Natural killer cell treated with Interleukin-12 subunit alpha and Interleukin-12 subunit beta and Interleukin-15 and Interleukin-18, amount 100 ng/mL, for 72 hours (primary cell): Measurements from ENCODE around the gene ZNF444. TPM values are rescaled to one million over a fixed set of nuclear protein-coding genes. Genes with fewer than 3 reads are reported as not detected.
"Not testable (repeated sequence)": the region's sequence is repeated elsewhere in the genome, so short reads cannot be mapped to it uniquely, and the experiment has no call there.

Experiments used
- ATAC-seq, 2 donors: fragments of 150-1000 bp; cut with Tn5 transposase in 1 of 2; sonication (Bioruptor Pico), chemical (Tn5 transposase) in 1 of 2; 2 replicates each; pipeline ENCODE4 v1.10.0; 2021
- DNase-seq: peaks from one replicate; pipeline ENCODE4 v3.0.0; 2022; ENCODE audit warnings: low spot score
- H3K27ac Mint-ChIP-seq, 2 donors: 1 replicate in 1 of 2; 2 replicates in 1 of 2; pipeline ENCODE4 v1.8.0; 2022; ENCODE audit warnings: mixed read lengths in 2 of 2, mild to moderate bottlenecking in 1 of 2, moderate library complexity in 1 of 2
- H3K27me3 Mint-ChIP-seq, 2 donors: 1 replicate in 1 of 2; 2 replicates in 1 of 2; pipeline ENCODE4 v1.8.0; 2022; ENCODE audit warnings: mixed read lengths in 2 of 2
- H3K36me3 Mint-ChIP-seq: one replicate; pipeline ENCODE4 v1.8.0; 2022; ENCODE audit warnings: mixed read lengths
- H3K4me1 Mint-ChIP-seq, 2 donors: 1 replicate in 1 of 2; 2 replicates in 1 of 2; pipeline ENCODE4 v1.8.0; 2022; ENCODE audit warnings: low read depth in 2 of 2, mixed read lengths in 2 of 2, mild to moderate bottlenecking in 1 of 2
- H3K4me3 Mint-ChIP-seq: one replicate; pipeline ENCODE4 v1.8.0; 2022; ENCODE audit warnings: mixed read lengths
- H3K9me3 Mint-ChIP-seq: 2 replicates; pipeline ENCODE4 v1.8.0; 2022; ENCODE audit warnings: mixed read lengths
- total RNA-seq, 2 donors: library from RNA; stranded (reverse); gene quantifications; one replicate each; pipeline ENCODE4 v1.2.3, GENCODE V29; 2022

Gene ZNF444
- total RNA-seq, result 10 to 100 TPM; 23.2 to 50.6 TPM

DNA sequence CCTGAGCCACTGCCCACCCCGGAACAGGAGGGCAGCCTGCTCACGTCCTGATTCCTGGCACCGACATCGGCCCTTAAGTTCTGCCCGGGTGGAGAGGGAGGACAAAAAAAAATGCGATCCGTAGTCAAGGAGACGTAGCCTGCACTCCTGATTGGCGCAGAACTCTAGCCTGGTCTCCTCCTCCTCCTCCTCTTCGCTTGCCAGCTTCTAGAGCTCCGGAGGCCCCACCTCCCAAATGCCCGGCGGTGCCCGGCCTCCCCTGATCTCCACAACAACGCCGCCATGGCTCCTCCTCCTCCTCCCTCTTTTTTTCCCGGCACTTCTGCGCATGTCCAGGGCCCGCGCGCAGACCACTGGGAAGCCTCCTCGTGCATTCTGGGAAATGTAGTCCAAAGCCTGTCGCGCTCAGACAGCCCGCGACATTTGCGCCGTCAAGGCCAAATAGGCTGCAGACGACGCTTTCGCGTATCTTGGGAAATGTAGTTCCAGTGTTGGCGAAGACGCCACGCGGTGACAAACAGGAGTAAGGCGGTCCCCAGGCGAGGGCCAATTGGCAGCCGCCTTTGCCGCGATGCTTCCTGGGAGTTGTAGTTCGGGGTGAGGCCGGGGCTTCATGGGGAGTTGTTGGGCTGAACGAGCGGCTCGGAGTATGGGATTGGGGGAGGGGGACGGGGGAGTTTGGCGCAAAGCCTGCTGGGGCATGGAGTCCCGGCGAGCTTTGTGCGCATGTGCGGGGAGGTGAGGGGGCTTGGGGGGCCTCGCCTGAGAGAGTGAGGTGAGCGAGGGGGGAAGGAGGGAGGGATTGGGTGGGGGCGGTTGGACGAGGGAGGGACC, at the start of gene ZNF444:
ZNF444 (plus strand) TSS at position 705 of the 834 bp plus-strand sequence. CDS start 5,625 bp downstream, outside the sequence.
- no peaks in the 10 kb centered on the region for H3K9me3 Mint-ChIP-seq
- peaks cover 28 to 41% of the 10 kb centered on the region in 2 donors for H3K4me1 Mint-ChIP-seq
- H3K4me3 Mint-ChIP-seq, result peak within 1 kb of the TSS; percentile 93
- peak; percentile 99 for DNase-seq
- peak; percentile 96 for ATAC-seq
- H3K27me3 Mint-ChIP-seq, result no peaks in the 10 kb centered on the region
- peak within 1 kb of the TSS; percentile 83 to 90 for H3K27ac Mint-ChIP-seq
- H3K36me3 Mint-ChIP-seq, result no peaks in the 10 kb centered on the region

DNA sequence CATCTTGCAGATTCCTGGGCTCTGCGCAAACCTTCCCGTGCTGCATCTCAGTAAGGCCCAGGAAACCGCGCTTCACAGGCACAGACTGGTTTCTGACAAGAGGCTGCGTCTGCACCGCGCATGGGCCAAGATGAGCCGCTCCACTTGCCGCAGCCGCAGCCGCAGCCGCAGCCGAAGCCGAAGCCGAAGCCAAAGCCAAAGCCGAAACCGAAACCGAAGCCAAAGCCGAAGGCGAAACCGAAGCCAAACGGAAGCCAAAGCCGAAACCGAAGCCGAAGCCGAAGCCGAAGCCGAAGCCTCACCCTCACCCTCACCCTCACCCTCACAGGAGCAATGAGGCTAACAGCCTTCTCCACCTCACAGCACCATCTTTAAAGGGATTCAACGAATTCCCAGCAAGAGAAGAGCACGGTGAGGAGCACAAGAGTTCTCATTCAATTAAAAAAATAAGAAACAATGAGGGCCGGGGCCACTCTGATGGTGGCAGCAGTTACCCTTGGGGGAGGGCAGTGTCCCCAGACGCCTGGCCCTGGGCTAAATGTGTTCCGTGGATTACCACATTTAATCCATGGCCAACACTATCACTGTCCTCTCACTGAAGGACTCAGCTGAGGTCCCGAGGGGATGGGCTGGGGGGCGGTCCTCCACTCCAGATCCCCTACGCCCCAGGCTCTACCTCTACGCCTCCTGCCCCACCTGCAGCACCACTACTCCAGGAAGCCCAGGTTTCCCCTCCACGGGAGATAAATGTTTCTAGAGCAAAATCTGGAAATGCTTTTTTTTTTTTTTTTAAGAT, 49.1 kb upstream of the ZNF444 start:
- H3K4me1 Mint-ChIP-seq, result peaks cover 13 to 25% of the 10 kb centered on the region in 2 donors
- H3K27ac Mint-ChIP-seq, result no peak overlapping the region
- no peak for DNase-seq
- ATAC-seq, result no peak
- no peaks in the 10 kb centered on the region for H3K36me3 Mint-ChIP-seq
- H3K9me3 Mint-ChIP-seq, result no peaks in the 10 kb centered on the region
- no peak overlapping the region for H3K4me3 Mint-ChIP-seq
- no peaks in the 10 kb centered on the region for H3K27me3 Mint-ChIP-seq

DNA sequence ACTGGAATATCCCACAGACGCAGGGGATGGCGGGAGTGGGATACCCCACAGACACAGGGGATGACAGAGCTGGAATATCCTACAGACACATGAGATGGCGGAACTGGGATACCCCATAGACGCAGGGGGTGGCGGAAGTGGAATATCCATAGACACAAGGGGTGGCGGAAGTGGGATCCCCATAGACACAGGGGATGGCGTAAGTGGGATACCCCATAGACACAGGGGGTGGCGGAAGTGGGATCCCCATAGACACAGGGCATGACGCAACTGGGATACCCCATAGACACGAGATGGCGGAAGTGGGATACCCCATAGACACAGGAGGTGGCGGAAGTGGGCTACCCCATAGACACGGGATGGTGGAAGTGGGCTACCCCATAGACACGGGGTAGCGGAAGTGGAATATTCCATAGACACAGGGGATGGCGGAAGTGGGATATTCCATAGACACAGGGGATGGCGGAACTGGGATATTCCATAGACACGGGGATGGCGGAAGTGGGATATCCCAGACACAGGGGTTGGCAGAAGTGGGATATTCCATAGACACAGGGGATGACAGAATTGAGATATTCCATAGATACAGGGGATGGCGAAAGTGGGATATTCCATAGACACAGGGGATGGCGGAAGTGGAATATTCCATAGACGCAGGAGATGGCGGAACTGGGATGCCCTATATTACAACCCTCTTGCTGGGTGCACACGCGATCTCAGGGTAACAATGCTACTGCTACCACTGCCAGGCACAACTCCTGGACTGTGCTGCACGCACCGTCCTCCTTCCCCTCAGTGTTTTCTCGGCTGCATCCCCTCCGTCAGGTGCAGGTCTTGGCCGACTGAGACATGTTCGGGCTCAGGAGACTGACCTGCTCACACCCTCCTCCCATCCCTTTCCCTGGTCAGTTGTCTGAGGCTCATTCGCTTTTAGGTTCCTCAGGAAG, 48.1 kb upstream of the ZNF444 start:
- Mint-ChIP-seq H3K9me3 (no peaks in the 10 kb centered on the region), H3K4me1 (peaks cover 13 to 25% of the 10 kb centered on the region in 2 donors), H3K27me3 (no peaks in the 10 kb centered on the region), H3K27ac (no peak overlapping the region), H3K36me3 (no peaks in the 10 kb centered on the region), H3K4me3 (no peak overlapping the region)
- no peak for ATAC-seq
- DNase-seq, result no peak

DNA sequence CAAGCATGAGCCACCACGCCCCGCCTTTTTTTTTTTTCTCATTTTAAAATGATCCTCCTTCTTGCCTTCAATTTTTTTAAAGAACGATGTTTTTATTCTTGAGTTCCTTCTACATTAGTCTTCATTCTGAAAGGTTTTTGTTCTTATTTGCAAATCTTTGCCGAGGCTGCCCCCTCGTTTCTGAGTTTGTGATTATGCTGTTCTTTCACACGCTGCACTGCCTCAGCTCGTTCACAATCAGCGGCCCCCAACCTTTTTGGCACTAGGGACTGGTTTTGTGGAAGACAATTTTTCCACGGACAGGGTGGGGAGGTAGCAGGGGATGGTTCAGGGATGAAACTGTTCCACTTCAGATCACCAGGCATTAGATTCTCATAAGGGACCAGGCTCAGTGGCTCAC, 46.6 kb upstream of the ZNF444 start:
- Mint-ChIP-seq H3K4me3 (no peak overlapping the region), H3K36me3 (no peaks in the 10 kb centered on the region), H3K9me3 (no peaks in the 10 kb centered on the region), H3K27me3 (no peaks in the 10 kb centered on the region), H3K27ac (no peak overlapping the region), H3K4me1 (peaks cover 13 to 25% of the 10 kb centered on the region in 2 donors)
- no peak for DNase-seq
- no peak for ATAC-seq

DNA sequence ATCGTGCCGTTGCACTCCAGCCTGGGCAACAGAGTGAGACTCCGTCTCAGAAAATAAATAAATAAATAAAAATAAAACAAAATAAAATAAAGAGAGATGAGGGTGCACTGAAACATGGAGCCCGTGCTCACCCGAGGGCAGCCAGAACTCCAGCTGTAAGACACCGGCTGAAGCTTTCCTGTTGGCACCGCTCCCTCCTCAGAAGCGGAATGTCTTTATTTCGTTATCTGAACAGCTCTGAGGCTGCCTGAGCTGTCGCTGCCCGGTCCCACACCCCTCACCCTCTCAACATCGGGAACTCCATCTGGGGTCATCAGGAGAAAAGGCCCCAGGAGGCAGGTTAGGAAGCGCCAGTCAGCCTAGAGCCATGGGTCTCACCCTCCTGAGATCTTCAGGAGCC, 44.4 kb upstream of the ZNF444 start:
- no peak overlapping the region for H3K4me3 Mint-ChIP-seq
- DNase-seq (no peak), ATAC-seq (no peak)
- H3K27ac Mint-ChIP-seq, result no peak overlapping the region
- no peaks in the 10 kb centered on the region for H3K27me3 Mint-ChIP-seq
- peaks cover 4% of the 10 kb centered on the region for H3K36me3 Mint-ChIP-seq
- peaks cover 7 to 18% of the 10 kb centered on the region in 2 donors for H3K4me1 Mint-ChIP-seq
- no peaks in the 10 kb centered on the region for H3K9me3 Mint-ChIP-seq

DNA sequence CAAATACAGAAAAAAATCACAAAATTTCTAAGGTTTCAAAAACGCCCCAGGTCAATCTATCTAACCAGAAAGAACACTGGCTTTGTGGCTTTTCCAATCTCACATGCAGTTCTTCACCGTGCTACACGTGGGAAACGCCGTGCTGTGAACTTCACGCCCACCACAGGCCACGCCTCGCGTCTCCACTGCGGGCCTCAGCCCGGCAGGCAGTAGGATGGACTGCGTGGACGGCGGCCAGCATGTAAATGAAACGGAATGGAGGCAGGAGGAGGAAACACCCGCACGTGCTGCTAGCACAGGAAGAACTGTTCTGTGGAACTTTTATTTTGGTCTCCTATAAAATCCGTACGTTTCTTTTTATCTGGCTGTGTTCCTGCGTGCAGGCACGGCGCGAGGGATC, 43.8 kb upstream of the ZNF444 start:
- Mint-ChIP-seq H3K36me3 (peaks cover 4% of the 10 kb centered on the region), H3K4me1 (peaks cover 7 to 20% of the 10 kb centered on the region in 2 donors), H3K27me3 (no peaks in the 10 kb centered on the region), H3K9me3 (no peaks in the 10 kb centered on the region), H3K4me3 (no peak overlapping the region), H3K27ac (no peak overlapping the region)
- no peak for ATAC-seq
- peak; percentile 31 for DNase-seq

DNA sequence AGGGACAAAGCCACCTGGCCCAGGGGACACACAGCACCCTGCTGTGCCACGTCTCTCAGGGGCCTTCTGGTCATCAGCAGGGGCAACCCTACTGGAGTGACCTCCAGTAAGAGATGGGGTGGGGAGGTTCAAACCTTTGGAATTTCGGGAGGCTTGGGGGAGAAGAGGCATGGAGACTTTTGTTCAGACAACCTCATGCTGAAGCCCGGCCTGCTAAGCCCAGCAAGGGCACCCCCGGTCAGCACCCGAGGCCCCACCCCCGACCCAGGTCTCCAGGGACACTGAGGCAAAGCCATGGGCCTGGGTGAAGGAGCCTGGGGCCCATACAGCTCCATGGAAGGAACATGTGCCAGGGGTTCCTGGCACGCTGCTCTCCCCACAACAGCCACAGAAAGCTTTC, 43.3 kb upstream of the ZNF444 start:
- H3K27me3 Mint-ChIP-seq, result no peaks in the 10 kb centered on the region
- peaks cover 4% of the 10 kb centered on the region for H3K36me3 Mint-ChIP-seq
- H3K9me3 Mint-ChIP-seq, result no peaks in the 10 kb centered on the region
- H3K27ac Mint-ChIP-seq, result no peak overlapping the region
- peaks cover 3 to 19% of the 10 kb centered on the region in 2 donors for H3K4me1 Mint-ChIP-seq
- no peak overlapping the region for H3K4me3 Mint-ChIP-seq
- ATAC-seq (no peak), DNase-seq (peak; percentile 51)

DNA sequence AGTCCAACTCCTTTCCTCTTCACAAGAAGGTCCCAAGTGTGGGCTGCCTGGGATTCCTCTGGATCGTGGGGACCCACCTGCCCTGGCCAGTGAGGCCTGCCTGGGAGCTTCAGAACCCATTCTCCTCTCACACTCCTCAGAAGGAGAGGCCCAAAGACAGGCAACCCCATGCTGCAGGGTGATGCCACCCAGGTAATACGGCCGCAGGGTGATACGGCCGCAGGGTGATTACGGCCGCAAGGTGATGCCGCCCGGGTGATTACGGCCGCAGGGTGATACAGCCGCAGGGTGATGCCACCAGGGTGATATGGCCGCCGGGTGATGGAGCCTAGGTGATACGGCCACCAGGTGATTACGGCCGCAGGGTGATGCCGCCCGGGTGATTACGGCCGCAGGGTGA, 42.9 kb upstream of the ZNF444 start:
- H3K9me3 Mint-ChIP-seq, H3K4me3 Mint-ChIP-seq, H3K36me3 Mint-ChIP-seq, H3K27ac Mint-ChIP-seq, ATAC-seq, H3K27me3 Mint-ChIP-seq: not testable (repeated sequence)
- peaks cover 0 to 16% of the 10 kb centered on the region in 2 donors for H3K4me1 Mint-ChIP-seq
- peak; percentile 37 for DNase-seq

DNA sequence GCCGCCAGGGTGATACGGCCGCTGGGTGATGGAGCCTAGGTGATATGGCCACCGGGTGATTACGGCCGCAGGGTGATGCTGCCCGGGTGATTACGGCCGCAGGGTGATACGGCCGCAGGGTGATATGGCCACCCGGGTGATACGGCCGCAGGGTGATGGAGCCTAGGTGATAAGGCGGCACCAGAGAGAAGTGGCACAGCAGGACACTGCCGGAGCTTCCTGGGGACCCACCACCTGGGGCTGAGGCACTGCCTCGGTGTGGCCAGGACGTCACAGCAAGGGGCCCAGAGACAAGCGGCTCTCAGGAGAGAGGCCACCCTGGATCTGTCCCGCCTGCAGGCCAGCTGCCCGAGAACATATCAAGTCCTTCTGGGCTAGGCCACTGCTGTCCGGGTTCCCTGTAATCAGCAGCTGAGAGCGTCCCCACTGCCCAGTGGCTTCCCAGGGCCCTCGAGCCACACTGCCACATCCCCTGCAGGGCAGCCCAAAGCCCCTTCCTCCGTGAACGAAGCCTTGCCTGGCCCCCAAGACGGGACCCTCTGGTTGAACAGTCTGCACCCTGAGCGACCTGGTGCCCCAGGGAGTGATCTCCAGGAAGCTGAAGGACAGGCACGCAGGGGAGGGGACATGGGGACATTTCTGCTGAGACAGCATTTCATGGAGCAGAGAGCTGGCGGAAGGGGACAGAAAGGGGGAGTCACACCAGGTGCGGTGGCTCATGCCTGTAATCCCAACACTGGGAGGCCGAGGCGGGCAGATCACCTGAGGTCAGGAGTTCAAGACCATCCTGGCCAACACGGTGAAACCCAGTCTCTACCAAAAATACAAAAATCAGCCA, 42.1 kb upstream of the ZNF444 start:
- Mint-ChIP-seq H3K4me1 (peaks cover 0 to 11% of the 10 kb centered on the region in 2 donors), H3K36me3 (peaks cover 4% of the 10 kb centered on the region), H3K4me3 (no peak overlapping the region), H3K27ac (peak overlapping the region in 1 of 2 donors; percentile 27), H3K9me3 (no peaks in the 10 kb centered on the region), H3K27me3 (no peaks in the 10 kb centered on the region)
- peak; percentile 53 for DNase-seq
- no peak for ATAC-seq

DNA sequence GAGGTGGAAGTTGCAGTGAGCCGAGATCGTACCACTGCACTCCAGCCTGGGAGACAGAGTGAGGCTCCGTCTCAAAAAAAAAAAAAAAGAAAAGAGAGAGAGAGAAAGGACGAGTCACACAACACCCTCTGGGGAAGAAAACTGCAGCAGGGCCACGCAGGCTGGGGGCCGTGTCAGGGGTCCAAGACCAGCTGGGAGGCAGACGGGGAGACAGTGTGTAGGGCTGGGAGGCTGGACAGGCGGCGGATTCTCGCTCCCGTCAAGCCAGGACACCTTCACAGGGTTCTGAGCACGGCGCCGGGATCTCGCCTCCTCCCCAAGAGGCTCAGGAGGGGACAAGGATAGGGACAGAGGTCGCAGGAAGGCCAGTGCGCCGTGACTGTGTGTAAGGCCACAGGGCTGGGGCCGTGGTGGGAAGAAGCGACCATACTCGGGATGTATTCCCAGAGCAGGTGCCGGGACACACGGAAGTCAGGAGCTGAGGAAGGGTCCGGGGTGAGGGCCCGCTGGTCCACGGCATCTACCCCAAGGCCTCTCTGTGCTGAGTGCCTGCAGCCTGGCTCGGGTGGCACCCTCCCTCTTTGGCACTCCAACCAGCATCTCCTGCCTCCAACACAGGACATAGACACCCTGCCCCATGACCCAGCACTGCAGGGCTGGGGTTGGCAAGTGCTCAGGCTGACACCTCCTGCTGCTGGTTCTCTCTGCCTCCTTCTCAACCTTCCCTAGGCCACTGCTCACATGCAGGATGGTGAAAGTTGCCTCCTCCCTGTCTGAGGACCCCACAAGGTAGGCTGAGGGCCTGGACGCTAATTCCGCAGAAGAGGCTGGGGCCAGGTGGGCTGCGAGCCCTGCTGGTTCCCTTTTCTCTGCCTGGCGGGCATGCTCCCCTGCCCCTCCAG, 41.2 kb upstream of the ZNF444 start:
- ATAC-seq (no peak), DNase-seq (peak; percentile 58)
- H3K27me3 Mint-ChIP-seq, result no peaks in the 10 kb centered on the region
- H3K27ac Mint-ChIP-seq, result peak overlapping the region in 1 of 2 donors; percentile 27
- peaks cover 0 to 12% of the 10 kb centered on the region in 2 donors for H3K4me1 Mint-ChIP-seq
- no peaks in the 10 kb centered on the region for H3K9me3 Mint-ChIP-seq
- peaks cover 4% of the 10 kb centered on the region for H3K36me3 Mint-ChIP-seq
- H3K4me3 Mint-ChIP-seq, result no peak overlapping the region

DNA sequence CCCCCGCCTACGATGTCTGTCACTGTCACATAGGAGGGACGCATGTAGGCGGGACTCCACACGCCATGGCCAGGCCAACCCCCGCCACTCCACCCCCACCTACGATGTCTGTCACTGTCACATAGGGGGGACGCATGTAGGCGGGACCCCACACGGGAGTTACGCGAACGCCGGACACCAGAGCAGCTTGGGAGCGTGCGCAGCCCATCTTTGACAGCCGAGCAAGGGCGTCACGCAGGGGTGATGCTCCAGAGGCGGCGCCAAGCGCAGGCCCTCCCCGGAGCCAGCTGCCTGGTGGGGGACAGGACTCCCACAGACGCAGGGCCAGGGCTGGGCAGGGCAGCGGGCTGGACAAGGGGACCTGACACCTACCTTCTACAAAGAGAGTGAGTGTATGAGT, 40.0 kb upstream of the ZNF444 start:
- ATAC-seq, result no peak

More for the DNA sequence above, 40.0 kb upstream of the ZNF444 start:
- no peak overlapping the region for H3K4me3 Mint-ChIP-seq
- no peak overlapping the region for H3K27ac Mint-ChIP-seq
- peaks cover 4% of the 10 kb centered on the region for H3K36me3 Mint-ChIP-seq
- no peaks in the 10 kb centered on the region for H3K9me3 Mint-ChIP-seq
- peaks cover 2 to 15% of the 10 kb centered on the region in 2 donors for H3K4me1 Mint-ChIP-seq
- no peaks in the 10 kb centered on the region for H3K27me3 Mint-ChIP-seq
- DNase-seq, result no peak
